Transverse colon (tissue), 3 donors: ENCODE data around the gene MEFV.

Source experiments
- EP300 ChIP-seq: sonication (generic); formaldehyde crosslinking; IDR thresholded peaks from one replicate; pipeline ENCODE4 v1.6.1; 2017; ENCODE audit warnings: antibody characterized with exemption, low read depth
- POLR2A ChIP-seq: fragments of 450-650 bp; IDR thresholded peaks from one replicate; pipeline ENCODE4 v1.6.1; 2016; ENCODE audit warnings: antibody characterized with exemption, mild to moderate bottlenecking, moderate library complexity
- TF ChIP-seq, protein P1 (sequence below), 5 experiments: fragments of 200-600 bp in 3 of 5; fragments of 450-650 bp in 2 of 5; sonication (generic) in 3 of 5; IDR thresholded peaks; 1 replicate in 2 of 5; 2 replicates in 3 of 5; pipeline ENCODE4 v1.5.1; 2016 to 2017; ENCODE audit warnings: antibody characterized with exemption in 5 of 5, inconsistent platforms in 3 of 5, mild to moderate bottlenecking in 2 of 5, moderate library complexity in 1 of 5

DNA sequence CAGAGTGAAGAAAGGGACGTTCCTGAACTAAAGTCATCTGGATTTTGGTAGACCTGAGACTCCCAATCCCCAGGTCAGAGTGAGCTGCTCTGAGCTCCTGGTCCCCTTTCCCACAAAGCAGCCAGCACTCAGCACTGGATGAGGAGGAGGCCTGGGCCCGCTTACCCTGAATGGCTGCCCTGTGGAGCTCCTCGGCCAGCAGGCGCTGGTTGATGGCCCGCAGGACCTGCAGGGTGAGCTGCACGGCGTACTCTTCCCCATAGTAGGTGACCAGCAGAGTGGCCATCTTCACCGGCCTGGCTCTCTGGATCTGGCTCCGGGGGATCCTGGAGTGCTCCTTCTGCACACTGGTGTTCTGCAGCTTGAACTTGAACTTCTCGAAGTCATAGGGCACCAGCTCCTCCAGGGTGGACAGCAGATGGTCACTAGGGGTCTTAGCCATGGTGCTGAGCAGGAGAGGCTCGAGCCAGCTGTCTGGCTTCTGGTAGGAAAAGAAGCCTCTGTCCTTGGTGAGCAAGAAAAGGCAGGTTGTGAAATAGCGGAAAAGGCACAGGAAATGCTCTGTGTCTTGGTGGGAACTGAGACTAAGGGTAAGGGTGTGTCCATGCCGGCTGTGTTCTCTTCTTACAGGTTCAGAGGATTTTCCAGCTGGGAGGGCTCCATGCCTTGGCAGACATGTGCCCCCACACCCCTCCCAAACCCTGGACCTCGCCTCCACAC, at the start of gene MEFV:
- TF ChIP-seq, protein P1, sequence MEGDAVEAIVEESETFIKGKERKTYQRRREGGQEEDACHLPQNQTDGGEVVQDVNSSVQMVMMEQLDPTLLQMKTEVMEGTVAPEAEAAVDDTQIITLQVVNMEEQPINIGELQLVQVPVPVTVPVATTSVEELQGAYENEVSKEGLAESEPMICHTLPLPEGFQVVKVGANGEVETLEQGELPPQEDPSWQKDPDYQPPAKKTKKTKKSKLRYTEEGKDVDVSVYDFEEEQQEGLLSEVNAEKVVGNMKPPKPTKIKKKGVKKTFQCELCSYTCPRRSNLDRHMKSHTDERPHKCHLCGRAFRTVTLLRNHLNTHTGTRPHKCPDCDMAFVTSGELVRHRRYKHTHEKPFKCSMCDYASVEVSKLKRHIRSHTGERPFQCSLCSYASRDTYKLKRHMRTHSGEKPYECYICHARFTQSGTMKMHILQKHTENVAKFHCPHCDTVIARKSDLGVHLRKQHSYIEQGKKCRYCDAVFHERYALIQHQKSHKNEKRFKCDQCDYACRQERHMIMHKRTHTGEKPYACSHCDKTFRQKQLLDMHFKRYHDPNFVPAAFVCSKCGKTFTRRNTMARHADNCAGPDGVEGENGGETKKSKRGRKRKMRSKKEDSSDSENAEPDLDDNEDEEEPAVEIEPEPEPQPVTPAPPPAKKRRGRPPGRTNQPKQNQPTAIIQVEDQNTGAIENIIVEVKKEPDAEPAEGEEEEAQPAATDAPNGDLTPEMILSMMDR (IDR thresholded peaks at IDR 0.05), result no peak
- TF ChIP-seq EP300, result no peak
- TF ChIP-seq POLR2A, result no peak
